COR-L47 (cell line): ENCODE measurements around the gene PPP1R3E.

Source experiments
- DNase-seq: peaks from one replicate; lab custom pipeline; 2025; lab: John Stamatoyannopoulos, UW

Gene PPP1R3E

DNA sequence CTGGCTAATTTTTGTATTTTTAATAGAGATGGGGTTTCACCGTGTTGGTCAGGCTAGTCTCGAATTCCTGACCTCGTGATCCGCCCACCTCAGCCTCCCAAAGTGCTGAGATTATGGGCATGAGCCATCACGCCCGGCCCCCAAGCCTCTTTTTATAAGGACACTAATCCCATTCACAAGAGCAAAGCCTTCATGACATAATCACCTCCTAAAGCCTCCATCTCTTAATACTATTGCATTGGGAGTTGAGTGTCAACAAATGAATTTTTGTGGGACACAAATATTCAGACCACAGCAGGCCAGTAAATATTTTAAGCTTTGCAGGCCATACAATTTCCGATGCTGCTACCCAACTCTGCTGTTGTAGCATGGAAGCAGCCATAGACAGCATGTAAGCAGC lies 54.1 kb downstream of the PPP1R3E start:
- DNase-seq = no peak
